Measurements from ENCODE around the gene MYCBP2. TPM values are rescaled to one million over a fixed set of nuclear protein-coding genes. Genes with fewer than 3 reads are reported as not detected.
"Not testable (repeated sequence)": the region's sequence is repeated elsewhere in the genome, so short reads cannot be mapped to it uniquely, and the experiment has no call there.

MYCBP2 gene
- total RNA-seq, 4 donors from 2014 or later, result 42.4 to 262 (median 71.0) TPM

- H3K4me1 ChIP-seq, result peaks cover 0 to 46% (median 10%) of the 10 kb centered on the region in 4 donors
- no peak overlapping the region for H3K4me3 ChIP-seq
- H3K36me3 ChIP-seq, result peaks cover 0 to 65% (median 3%) of the 10 kb centered on the region in 3 donors
- TF ChIP-seq POLR2A (IDR thresholded peaks at IDR 0.05) (no peak), CTCF (IDR thresholded peaks at IDR 0.05) (no peak)
- H3K27ac ChIP-seq, result peak overlapping the region in 1 of 4 donors; percentile 29
- H3K27me3 ChIP-seq, result no peaks in the 10 kb centered on the region
- H3K9me3 ChIP-seq, result no peaks in the 10 kb centered on the region
- DNase-seq, result no peak
Measured at GRCh38 chr13:77016888-77017623, 309.8 kb downstream of the MYCBP2 start.

- H3K27ac ChIP-seq, result peak overlapping the region in 2 of 4 donors; percentile 0 to 29
Measured at GRCh38 chr13:77016251-77016812, 310.6 kb downstream of the MYCBP2 start.

GRCh38 chr13:77014906-77015685 lies 311.8 kb downstream of the MYCBP2 start:
- peaks cover 0 to 26% (median 6%) of the 10 kb centered on the region in 4 donors for H3K4me1 ChIP-seq
- H3K27me3 ChIP-seq, result no peaks in the 10 kb centered on the region
- TF ChIP-seq POLR2A (IDR thresholded peaks at IDR 0.05) (no peak), CTCF (IDR thresholded peaks at IDR 0.05) (no peak)
- no peak for DNase-seq
- no peak overlapping the region for H3K4me3 ChIP-seq
- H3K9me3 ChIP-seq, result no peaks in the 10 kb centered on the region
- no peak overlapping the region for H3K27ac ChIP-seq
- H3K36me3 ChIP-seq, result peaks cover 0 to 79% (median 3%) of the 10 kb centered on the region in 3 donors

More at GRCh38 chr13:77016251-77016812, 310.6 kb downstream of the MYCBP2 start:
- peaks cover 0 to 39% (median 8%) of the 10 kb centered on the region in 4 donors for H3K4me1 ChIP-seq
- H3K9me3 ChIP-seq, result no peaks in the 10 kb centered on the region
- TF ChIP-seq POLR2A (IDR thresholded peaks at IDR 0.05) (no peak), CTCF (IDR thresholded peaks at IDR 0.05) (no peak)
- H3K36me3 ChIP-seq, result peaks cover 0 to 68% (median 3%) of the 10 kb centered on the region in 3 donors
- no peaks in the 10 kb centered on the region for H3K27me3 ChIP-seq
- H3K4me3 ChIP-seq, result no peak overlapping the region
- no peak for DNase-seq

- H3K9me3 ChIP-seq, result no peaks in the 10 kb centered on the region
- H3K27me3 ChIP-seq, result no peaks in the 10 kb centered on the region
- no peak for DNase-seq
- peaks cover 0 to 90% (median 3%) of the 10 kb centered on the region in 3 donors for H3K36me3 ChIP-seq
- H3K27ac ChIP-seq, result no peak overlapping the region
- peaks cover 0 to 19% (median 1%) of the 10 kb centered on the region in 4 donors for H3K4me1 ChIP-seq
- no peak overlapping the region for H3K4me3 ChIP-seq
- TF ChIP-seq CTCF (IDR thresholded peaks at IDR 0.05), result no peak
Measured at GRCh38 chr13:77013853-77014542, 312.9 kb downstream of the MYCBP2 start.

- Histone ChIP-seq H3K36me3 (peaks cover 0 to 76% (median 3%) of the 10 kb centered on the region in 3 donors), H3K27ac (peak overlapping the region in 1 of 4 donors; percentile 34)
- DNase-seq, H3K4me3 ChIP-seq, H3K9me3 ChIP-seq, H3K27me3 ChIP-seq, H3K4me1 ChIP-seq: not testable (repeated sequence)
Measured at GRCh38 chr13:77009719-77010118, 317.2 kb downstream of the MYCBP2 start.
